NCI-H69 (cell line): ENCODE data around the gene KCNQ1.
A peak's percentile ranks its signal among the peaks of the same experiment; 100 is the strongest.

Experiments
- DNase-seq: peaks from one replicate; lab custom pipeline; 2025; lab: John Stamatoyannopoulos, UW

Gene KCNQ1

GRCh38 chr11:2581151-2581930 is 136.5 kb downstream of the KCNQ1 start:
- no peak for DNase-seq

GRCh38 chr11:2581931-2582350 is 137.1 kb downstream of the KCNQ1 start:
- no peak for DNase-seq

GRCh38 chr11:2582351-2582945 is 137.6 kb downstream of the KCNQ1 start:
- peak; percentile 55 for DNase-seq

- peak; percentile 55 for DNase-seq
Observed at GRCh38 chr11:2582946-2583604, 138.3 kb downstream of the KCNQ1 start.

GRCh38 chr11:2583605-2583958 is 138.8 kb downstream of the KCNQ1 start:
- DNase-seq: no peak

- no peak for DNase-seq
Observed at GRCh38 chr11:2584434-2584811, 139.6 kb downstream of the KCNQ1 start.

GRCh38 chr11:2584812-2585565 is 140.2 kb downstream of the KCNQ1 start:
- DNase-seq: no peak

GRCh38 chr11:2585566-2586086 is 140.8 kb downstream of the KCNQ1 start:
- no peak for DNase-seq

- DNase-seq: peak; percentile 31
Observed at GRCh38 chr11:2586087-2586792, 141.4 kb downstream of the KCNQ1 start.

- DNase-seq: no peak
Observed at GRCh38 chr11:2586793-2587131, 142.0 kb downstream of the KCNQ1 start.

GRCh38 chr11:2587132-2587930 is 142.5 kb downstream of the KCNQ1 start:
- DNase-seq: no peak

GRCh38 chr11:2587976-2588748 is 143.4 kb downstream of the KCNQ1 start:
- DNase-seq: no peak

GRCh38 chr11:2588809-2589537 is 144.2 kb downstream of the KCNQ1 start:
- no peak for DNase-seq

GRCh38 chr11:2589538-2589934 is 144.7 kb downstream of the KCNQ1 start:
- DNase-seq: no peak

- no peak for DNase-seq
Observed at GRCh38 chr11:2590131-2590964, 145.5 kb downstream of the KCNQ1 start.

GRCh38 chr11:2590965-2591754 is 146.4 kb downstream of the KCNQ1 start:
- DNase-seq: no peak

GRCh38 chr11:2591805-2592204 is 147.0 kb downstream of the KCNQ1 start:
- DNase-seq: no peak
